HG02798 (cell line): ENCODE measurements around the gene ARHGAP15.

ENCODE experiments used
- ATAC-seq: cut with Tn5 transposase; IDR thresholded peaks from one replicate; pipeline ENCODE4 v1.9.1; 2021; ENCODE audit warnings: mild to moderate bottlenecking; ENCODE audit not compliant: unreplicated experiment, poor library complexity

Gene ARHGAP15

DNA sequence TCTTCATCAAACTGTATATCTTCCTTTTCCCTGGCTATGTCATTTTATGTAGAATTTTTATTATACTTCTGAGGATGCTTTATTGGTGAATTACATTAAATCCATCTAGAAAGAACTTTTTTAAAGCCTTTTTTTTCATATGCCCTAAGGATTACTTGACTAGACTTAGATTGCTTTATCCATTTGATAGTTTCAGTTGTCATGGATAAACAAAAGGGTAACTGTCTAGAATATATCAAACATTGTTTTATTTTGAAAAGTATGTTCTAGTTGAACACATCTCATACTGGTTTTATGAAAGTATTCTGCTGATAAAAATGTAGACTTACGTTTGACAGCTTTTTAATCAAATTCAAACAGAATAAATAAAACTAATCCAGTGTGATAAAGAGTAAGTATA lies 639.8 kb downstream of the ARHGAP15 start:
- no peak for ATAC-seq

GRCh38 chr2:143771939-143772338 lies 642.7 kb downstream of the ARHGAP15 start:
- ATAC-seq, result no peak

DNA sequence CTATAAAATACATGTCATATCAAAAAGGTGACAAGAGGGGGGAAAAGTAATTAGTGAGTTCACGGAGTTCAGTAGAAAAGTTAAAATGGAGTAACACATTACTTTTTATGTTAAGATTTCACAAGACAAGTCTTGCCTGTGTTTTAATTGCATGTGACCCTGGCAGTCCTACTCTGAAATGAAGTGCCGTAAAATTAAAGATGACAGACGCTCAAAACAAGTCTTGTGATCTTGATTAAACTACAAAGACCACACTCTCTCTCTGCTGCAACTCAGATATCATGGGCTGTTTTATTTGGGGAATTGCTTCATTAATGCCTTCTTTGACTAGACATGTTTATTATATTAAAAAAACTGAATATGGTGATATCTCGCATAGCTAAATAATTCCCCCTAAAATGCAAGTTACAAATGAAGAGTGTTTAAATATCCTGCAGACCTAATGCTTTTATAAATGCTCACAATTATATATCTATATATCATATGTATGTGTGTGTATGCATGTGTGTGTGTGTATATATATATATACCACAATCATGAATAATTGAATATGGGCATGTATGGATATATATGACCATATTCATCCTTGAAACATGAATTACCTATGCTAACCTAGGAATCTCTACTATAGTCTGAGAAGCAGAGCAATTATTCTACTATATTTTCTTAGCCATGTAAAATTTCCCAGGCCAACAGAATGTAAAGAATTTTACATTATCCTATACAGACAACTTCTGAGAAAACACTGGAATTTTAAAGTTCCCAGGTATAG lies 647.5 kb downstream of the ARHGAP15 start:
- ATAC-seq, result no peak

DNA sequence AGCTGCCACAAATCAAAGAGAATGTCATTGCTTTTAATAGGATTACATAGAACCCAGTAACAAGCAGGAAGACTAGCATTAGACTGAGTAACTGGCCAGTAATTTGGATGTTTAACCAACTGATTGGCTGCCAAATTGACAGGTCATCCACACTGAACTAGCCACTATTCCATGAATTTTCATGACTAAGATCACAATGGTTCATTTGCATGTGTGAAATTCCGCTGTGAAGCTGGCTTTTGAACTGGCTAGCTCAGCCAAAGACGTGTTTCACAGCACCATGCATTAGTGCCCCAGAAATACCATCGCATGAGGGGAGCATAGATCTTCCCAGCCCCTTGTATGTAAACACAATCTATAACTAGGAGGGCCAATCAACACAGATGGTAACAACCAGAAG lies 649.8 kb downstream of the ARHGAP15 start:
- no peak for ATAC-seq

GRCh38 chr2:143786026-143786765 lies 657.0 kb downstream of the ARHGAP15 start:
- ATAC-seq, result no peak

GRCh38 chr2:143787674-143788073 lies 658.5 kb downstream of the ARHGAP15 start:
- no peak for ATAC-seq

DNA sequence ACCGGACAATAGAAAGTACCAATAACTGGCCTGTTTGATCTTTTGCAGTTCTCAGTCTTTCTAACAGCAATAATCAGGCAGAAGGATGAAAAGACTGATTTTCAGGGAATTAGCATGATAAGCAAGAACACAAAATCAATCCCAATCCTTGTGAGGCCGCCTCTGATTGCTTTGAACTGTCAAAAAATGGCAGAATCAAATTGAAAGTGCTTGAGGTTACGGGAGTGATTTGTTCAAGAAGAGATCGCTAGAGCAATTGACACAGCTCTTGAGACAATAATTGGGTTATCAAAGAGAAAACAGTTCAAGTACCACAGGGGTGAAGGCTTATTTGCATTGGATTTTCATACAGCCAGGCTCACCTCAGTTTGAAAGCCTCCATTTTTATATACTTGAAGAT lies 663.4 kb downstream of the ARHGAP15 start:
- ATAC-seq, result no peak

DNA sequence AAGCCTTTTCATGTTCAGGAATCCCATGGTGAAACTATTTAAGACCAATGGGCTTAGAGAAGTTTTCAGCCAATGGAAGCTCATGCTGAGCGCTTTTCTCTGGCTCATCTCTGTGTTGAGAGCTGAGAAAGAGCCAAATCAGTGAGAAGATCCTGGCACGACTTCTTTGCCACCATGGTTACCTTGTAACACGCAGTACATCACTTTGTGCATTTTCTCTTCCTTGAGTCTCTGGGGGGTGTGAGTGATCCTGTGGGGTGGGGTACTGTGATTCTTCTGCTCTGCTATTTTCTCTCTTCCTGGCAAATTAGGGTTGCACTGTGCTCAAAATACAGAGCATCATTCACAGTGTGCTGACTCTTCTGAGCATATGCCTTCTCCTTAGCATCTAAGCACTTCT lies 664.2 kb downstream of the ARHGAP15 start:
- no peak for ATAC-seq

GRCh38 chr2:143796051-143796450 lies 666.8 kb downstream of the ARHGAP15 start:
- ATAC-seq, result no peak

- no peak for ATAC-seq
Observed at GRCh38 chr2:143801561-143801960, 672.3 kb downstream of the ARHGAP15 start.

- no peak for ATAC-seq
Observed at GRCh38 chr2:143802242-143802641, 673.0 kb downstream of the ARHGAP15 start.

DNA sequence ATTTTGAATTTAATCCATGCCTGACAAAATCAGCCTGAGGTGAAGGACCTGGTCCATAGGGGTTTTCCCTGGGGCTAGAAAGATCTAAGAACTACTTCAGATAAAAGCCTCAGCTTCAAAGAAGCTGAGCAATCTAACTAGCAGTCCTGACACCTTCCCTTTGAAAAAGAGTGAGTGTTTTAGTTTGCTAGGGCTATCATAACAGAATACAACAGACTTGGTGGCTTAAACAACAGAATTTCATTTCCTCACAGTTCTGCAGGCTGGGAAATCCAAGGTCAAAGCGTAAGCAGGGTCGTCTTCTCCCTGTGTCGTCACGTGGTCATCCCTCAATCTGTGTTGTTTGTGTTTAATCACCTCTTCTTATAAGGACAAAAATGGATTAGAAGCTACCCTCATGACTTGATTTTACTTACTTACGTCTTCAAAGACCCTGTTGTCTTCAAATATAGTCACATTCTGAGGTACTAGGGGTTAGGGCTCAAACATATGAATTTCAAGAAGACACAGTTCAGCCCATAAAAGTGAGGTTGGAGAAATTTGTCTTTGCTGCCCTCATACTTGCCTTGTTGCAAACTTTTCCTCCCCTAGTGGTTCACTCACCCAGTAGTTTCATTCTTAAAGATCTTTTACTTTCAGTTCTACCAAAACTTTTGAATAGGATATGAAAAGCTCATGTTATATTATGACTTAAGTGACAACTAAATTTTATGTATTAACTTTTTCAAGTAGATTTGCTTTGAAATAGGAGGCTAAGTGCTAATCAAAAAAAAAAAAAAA lies 673.8 kb downstream of the ARHGAP15 start:
- peak; percentile 89 for ATAC-seq

- ATAC-seq, result no peak
Observed at GRCh38 chr2:143803936-143804335, 674.7 kb downstream of the ARHGAP15 start.

GRCh38 chr2:143805666-143806065 lies 676.4 kb downstream of the ARHGAP15 start:
- ATAC-seq, result no peak

GRCh38 chr2:143807192-143807591 lies 678.0 kb downstream of the ARHGAP15 start:
- no peak for ATAC-seq

- no peak for ATAC-seq
Observed at GRCh38 chr2:143807671-143808070, 678.5 kb downstream of the ARHGAP15 start.

DNA sequence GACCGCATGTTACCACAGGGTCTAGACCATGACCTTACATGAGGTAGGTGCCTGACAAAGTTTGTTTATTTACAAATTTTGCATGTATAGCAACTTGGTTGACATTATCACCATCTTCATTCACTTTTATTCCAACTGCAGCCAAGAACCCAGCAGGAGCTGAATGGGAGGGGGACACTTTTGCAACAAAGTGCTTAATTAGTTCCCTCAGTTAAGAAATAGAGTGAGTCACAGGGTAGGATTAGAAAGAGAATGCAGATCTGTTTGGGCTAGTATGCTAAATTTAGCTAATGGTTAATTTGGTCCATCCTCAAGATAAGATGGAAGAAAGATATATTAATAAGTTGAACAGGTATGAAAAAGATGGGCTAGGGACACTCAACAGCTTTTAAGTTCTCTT lies 678.9 kb downstream of the ARHGAP15 start:
- no peak for ATAC-seq

DNA sequence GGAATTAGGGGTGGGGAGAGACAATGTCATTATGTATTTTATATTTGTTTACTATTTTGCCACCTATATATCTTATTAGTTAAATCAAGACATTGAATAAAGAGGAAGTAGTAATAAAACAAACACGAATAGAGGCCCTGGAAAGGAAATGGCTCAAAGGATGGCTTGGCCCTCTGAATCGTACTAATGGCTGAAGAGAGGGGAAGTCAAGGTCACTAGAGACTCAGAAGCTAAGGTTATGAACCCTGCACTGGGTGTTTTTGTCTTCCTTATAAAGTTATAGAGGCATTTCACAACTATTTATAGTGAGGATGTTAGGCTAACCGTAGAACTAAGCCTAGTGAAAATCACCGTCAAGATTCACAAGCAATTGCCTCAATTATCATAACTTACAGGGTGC lies 685.9 kb downstream of the ARHGAP15 start:
- no peak for ATAC-seq

DNA sequence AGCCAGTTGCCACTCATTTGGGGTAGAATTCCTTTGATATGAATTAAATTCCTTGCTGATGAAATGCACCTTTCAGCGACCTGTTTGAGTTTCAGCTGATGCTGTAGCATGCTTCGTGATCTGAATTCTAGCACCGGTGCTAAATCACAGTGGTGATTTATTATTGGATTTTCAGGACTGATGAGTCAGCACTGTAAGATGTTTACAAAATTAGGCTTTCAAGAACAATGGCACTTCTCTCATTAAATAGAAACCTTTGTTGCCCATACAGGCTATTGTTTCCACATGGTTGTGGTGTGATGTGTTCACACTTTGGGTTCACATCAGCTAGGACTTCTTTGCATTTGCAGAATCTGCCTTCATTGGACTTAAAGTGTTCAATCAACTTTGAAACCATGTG lies 687.7 kb downstream of the ARHGAP15 start:
- no peak for ATAC-seq
